ENCODE data around the gene KCNK17. TPM values are rescaled to one million over a fixed set of nuclear protein-coding genes. Genes with fewer than 3 reads are reported as not detected.
"Not testable (repeated sequence)": the region's sequence is repeated elsewhere in the genome, so short reads cannot be mapped to it uniquely, and the experiment has no call there.

The KCNK17 gene
- total RNA-seq, 2 experiments from 2014 or later = not detected

GRCh38 chr6:39295611-39296011 is 18.6 kb downstream of the KCNK17 start:
- ChIA-PET POLR2A (no interaction called here), CTCF (interaction anchor here (1.8 kb wide), 1 partner anchor 130 kb away, joined by 4 read pairs; no protein-coding TSS in a partner anchor)
- H3K36me3 Mint-ChIP-seq = no peaks in the 10 kb centered on the region
- no peak for DNase-seq
- no peaks in the 10 kb centered on the region for H3K9me3 Mint-ChIP-seq
- H3K27ac Mint-ChIP-seq = no peak overlapping the region
- no peak overlapping the region for H3K4me3 Mint-ChIP-seq
- intact Hi-C loops (cut with micrococcal nuclease) = no loop called here
- no peaks in the 10 kb centered on the region for H3K4me1 Mint-ChIP-seq (ENCODE audit: low read depth)
- no peaks in the 10 kb centered on the region for H3K27me3 Mint-ChIP-seq

GRCh38 chr6:39294899-39295298 is 19.3 kb downstream of the KCNK17 start:
- intact Hi-C loops (cut with micrococcal nuclease) = no loop called here
- POLR2A ChIA-PET = no interaction called here
- CTCF ChIA-PET = interaction anchor here (1.8 kb wide), 1 partner anchor 129 kb away, joined by 4 read pairs; no protein-coding TSS in a partner anchor
- no peaks in the 10 kb centered on the region for H3K4me1 Mint-ChIP-seq (ENCODE audit: low read depth)
- DNase-seq = no peak
- H3K36me3 Mint-ChIP-seq = no peaks in the 10 kb centered on the region
- no peak overlapping the region for H3K27ac Mint-ChIP-seq
- H3K27me3 Mint-ChIP-seq = no peaks in the 10 kb centered on the region
- H3K4me3 Mint-ChIP-seq = no peak overlapping the region
- no peaks in the 10 kb centered on the region for H3K9me3 Mint-ChIP-seq

GRCh38 chr6:39294133-39294532 is 20.1 kb downstream of the KCNK17 start:
- POLR2A ChIA-PET = no interaction called here
- Mint-ChIP-seq H3K9me3 (no peaks in the 10 kb centered on the region), H3K36me3 (no peaks in the 10 kb centered on the region), H3K4me1 (ENCODE audit: low read depth) (no peaks in the 10 kb centered on the region), H3K4me3 (no peak overlapping the region), H3K27ac (no peak overlapping the region), H3K27me3 (no peaks in the 10 kb centered on the region)
- DNase-seq = no peak
- CTCF ChIA-PET = interaction anchor here (1.0 to 1.8 kb wide), 2 partner anchors 16 to 128 kb away, joined by 3 to 4 read pairs; no protein-coding TSS in a partner anchor
- intact Hi-C loops (cut with micrococcal nuclease) = no loop called here

GRCh38 chr6:39292637-39293036 is 21.6 kb downstream of the KCNK17 start:
- no peaks in the 10 kb centered on the region for H3K36me3 Mint-ChIP-seq
- H3K4me3 Mint-ChIP-seq = no peak overlapping the region
- ChIA-PET POLR2A (no interaction called here), CTCF (interaction anchor here (0.9 to 2.1 kb wide), 2 partner anchors 10 to 17 kb away, joined by 3 to 9 read pairs; no protein-coding TSS in a partner anchor)
- H3K9me3 Mint-ChIP-seq = no peaks in the 10 kb centered on the region
- H3K4me1 Mint-ChIP-seq (ENCODE audit: low read depth) = no peaks in the 10 kb centered on the region
- no peak overlapping the region for H3K27ac Mint-ChIP-seq
- intact Hi-C loops (cut with micrococcal nuclease) = no loop called here
- H3K27me3 Mint-ChIP-seq = no peaks in the 10 kb centered on the region
- no peak for DNase-seq

- POLR2A ChIA-PET = no interaction called here
- CTCF ChIA-PET = no interaction called here
Observed at GRCh38 chr6:39289490-39289889, 24.7 kb downstream of the KCNK17 start.

GRCh38 chr6:39287601-39288000 is 26.6 kb downstream of the KCNK17 start:
- intact Hi-C loops (cut with micrococcal nuclease) = no loop called here
- H3K4me3 Mint-ChIP-seq = no peak overlapping the region
- CTCF ChIA-PET = interaction anchor here (1.0 kb wide), 1 partner anchor 121 kb away, joined by 3 read pairs; no protein-coding TSS in a partner anchor

More at GRCh38 chr6:39289490-39289889, 24.7 kb downstream of the KCNK17 start:
- H3K27ac Mint-ChIP-seq = no peak overlapping the region
- H3K27me3 Mint-ChIP-seq = peaks cover 5% of the 10 kb centered on the region
- no peaks in the 10 kb centered on the region for H3K36me3 Mint-ChIP-seq
- H3K4me3 Mint-ChIP-seq = no peak overlapping the region
- no peaks in the 10 kb centered on the region for H3K9me3 Mint-ChIP-seq
- H3K4me1 Mint-ChIP-seq (ENCODE audit: low read depth) = no peaks in the 10 kb centered on the region
- intact Hi-C loops (cut with micrococcal nuclease) = no loop called here
- no peak for DNase-seq

GRCh38 chr6:39286596-39286995 is 27.6 kb downstream of the KCNK17 start:
- DNase-seq; H3K36me3 Mint-ChIP-seq; H3K4me3 Mint-ChIP-seq; H3K4me1 Mint-ChIP-seq (ENCODE audit: low read depth); POLR2A ChIA-PET; intact Hi-C loops (cut with micrococcal nuclease); H3K27me3 Mint-ChIP-seq; H3K9me3 Mint-ChIP-seq; H3K27ac Mint-ChIP-seq: not testable (repeated sequence)
- CTCF ChIA-PET = interaction anchor here (1.8 kb wide), 1 partner anchor 23 kb away, joined by 6 read pairs; no protein-coding TSS in a partner anchor

More at GRCh38 chr6:39287601-39288000, 26.6 kb downstream of the KCNK17 start:
- no peaks in the 10 kb centered on the region for H3K9me3 Mint-ChIP-seq
- H3K4me1 Mint-ChIP-seq (ENCODE audit: low read depth) = no peaks in the 10 kb centered on the region
- POLR2A ChIA-PET = no interaction called here
- no peak for DNase-seq
- no peak overlapping the region for H3K27ac Mint-ChIP-seq
- H3K27me3 Mint-ChIP-seq = peaks cover 5% of the 10 kb centered on the region
- no peaks in the 10 kb centered on the region for H3K36me3 Mint-ChIP-seq

- Mint-ChIP-seq H3K36me3 (no peaks in the 10 kb centered on the region), H3K9me3 (no peaks in the 10 kb centered on the region), H3K27me3 (peaks cover 7% of the 10 kb centered on the region), H3K4me1 (ENCODE audit: low read depth) (peaks cover 2% of the 10 kb centered on the region), H3K4me3 (no peak overlapping the region), H3K27ac (no peak overlapping the region)
- CTCF ChIA-PET = interaction anchor here (1.2 kb wide), 1 partner anchor 28 kb away, joined by 4 read pairs; no protein-coding TSS in a partner anchor
- no peak for DNase-seq
- POLR2A ChIA-PET = no interaction called here
- intact Hi-C loops (cut with micrococcal nuclease) = no loop called here
Observed at GRCh38 chr6:39282774-39283173, 31.4 kb downstream of the KCNK17 start.

GRCh38 chr6:39281312-39281980 is 32.8 kb downstream of the KCNK17 start:
- peaks cover 7% of the 10 kb centered on the region for H3K27me3 Mint-ChIP-seq
- POLR2A ChIA-PET = no interaction called here
- CTCF ChIA-PET = no interaction called here

GRCh38 chr6:39280247-39280731 is 33.9 kb downstream of the KCNK17 start:
- POLR2A ChIA-PET = no interaction called here
- Mint-ChIP-seq H3K27ac (no peak overlapping the region), H3K27me3 (peaks cover 4% of the 10 kb centered on the region), H3K9me3 (no peaks in the 10 kb centered on the region), H3K4me3 (no peak overlapping the region), H3K4me1 (ENCODE audit: low read depth) (peaks cover 2% of the 10 kb centered on the region), H3K36me3 (no peaks in the 10 kb centered on the region)
- DNase-seq = no peak
- CTCF ChIA-PET = no interaction called here
- intact Hi-C loops (cut with micrococcal nuclease) = no loop called here

More at GRCh38 chr6:39281312-39281980, 32.8 kb downstream of the KCNK17 start:
- no peak overlapping the region for H3K4me3 Mint-ChIP-seq
- no peak overlapping the region for H3K27ac Mint-ChIP-seq
- H3K4me1 Mint-ChIP-seq (ENCODE audit: low read depth) = peaks cover 2% of the 10 kb centered on the region
- H3K9me3 Mint-ChIP-seq = no peaks in the 10 kb centered on the region
- H3K36me3 Mint-ChIP-seq = no peaks in the 10 kb centered on the region
- intact Hi-C loops (cut with micrococcal nuclease) = no loop called here
- DNase-seq = no peak

- Mint-ChIP-seq H3K27me3 (peaks cover 3% of the 10 kb centered on the region), H3K36me3 (no peaks in the 10 kb centered on the region), H3K9me3 (no peaks in the 10 kb centered on the region), H3K27ac (no peak overlapping the region), H3K4me3 (no peak overlapping the region), H3K4me1 (ENCODE audit: low read depth) (peaks cover 2% of the 10 kb centered on the region)
- ChIA-PET CTCF (no interaction called here), POLR2A (no interaction called here)
- intact Hi-C loops (cut with micrococcal nuclease) = no loop called here
- no peak for DNase-seq
Observed at GRCh38 chr6:39279539-39279938, 34.7 kb downstream of the KCNK17 start.

- Mint-ChIP-seq H3K9me3 (no peaks in the 10 kb centered on the region), H3K27ac (no peak overlapping the region), H3K4me1 (ENCODE audit: low read depth) (peaks cover 2% of the 10 kb centered on the region), H3K27me3 (peaks cover 3% of the 10 kb centered on the region), H3K36me3 (no peaks in the 10 kb centered on the region), H3K4me3 (no peak overlapping the region)
- POLR2A ChIA-PET = no interaction called here
- intact Hi-C loops (cut with micrococcal nuclease) = no loop called here
- CTCF ChIA-PET = no interaction called here
- no peak for DNase-seq
Observed at GRCh38 chr6:39276379-39276995, 37.7 kb downstream of the KCNK17 start.

All from activated CD4-positive, alpha-beta memory T cell treated with anti-CD3 and anti-CD28 coated beads for 36 hours (primary cell).